RWPE1 (cell line): ENCODE data around the gene RNF214.

ENCODE experiments used
- CTCF ChIA-PET: fragments of 350-600 bp; sonication (Branson Sonifier 250); formaldehyde crosslinking; extraction: SDS; loops from one replicate; lab custom pipeline; 2021; lab: Yijun Ruan, JAX
- POLR2A ChIA-PET: fragments of 400-600 bp; formaldehyde crosslinking; extraction: SDS; loops from one replicate; lab custom pipeline; 2020; ENCODE audit warnings: antibody characterized with exemption; ENCODE audit not compliant: low non-redundant PET; lab: Yijun Ruan, JAX
- DNase-seq: peaks from one replicate; pipeline ENCODE4 v3.0.0; 2012; ENCODE audit warnings: low spot score
- H3K27ac ChIP-seq: fragments of 450-650 bp; 2 replicates; pipeline ENCODE4 v1.5.1; 2017
- CTCF ChIP-seq: fragments of 450-650 bp; conservative IDR thresholded peaks from 2 replicates; pipeline ENCODE4 v1.5.1; 2017; ENCODE audit warnings: low read depth, mild to moderate bottlenecking

Gene RNF214

GRCh38 chr11:117238221-117238620 lies 5.8 kb downstream of the RNF214 start:
- H3K27ac ChIP-seq, result no peak overlapping the region
- TF ChIP-seq CTCF, result no peak
- POLR2A ChIA-PET, result no interaction called here
- CTCF ChIA-PET, result no interaction called here
- DNase-seq, result no peak

- peak; percentile 78 for DNase-seq
These were observed 6.8 kb downstream of the RNF214 start for GRCh38 chr11:117239295-117239694.

GRCh38 chr11:117248341-117248740 lies 15.9 kb downstream of the RNF214 start:
- no peak for DNase-seq
- CTCF ChIA-PET, result no interaction called here
- TF ChIP-seq CTCF, result no peak
- H3K27ac ChIP-seq, result no peak overlapping the region
- POLR2A ChIA-PET, result no interaction called here

More at GRCh38 chr11:117239295-117239694, 6.8 kb downstream of the RNF214 start:
- ChIA-PET POLR2A (no interaction called here), CTCF (interaction anchor here (0.6 to 1.0 kb wide), 3 partner anchors 12 to 36 kb away, joined by 3 read pairs; no protein-coding TSS in a partner anchor)
- no peak for TF ChIP-seq CTCF
- H3K27ac ChIP-seq, result no peak overlapping the region

- no peak overlapping the region for H3K27ac ChIP-seq
- POLR2A ChIA-PET, result no interaction called here
- no peak for DNase-seq
- TF ChIP-seq CTCF, result no peak
- CTCF ChIA-PET, result no interaction called here
These were observed 17.1 kb downstream of the RNF214 start for GRCh38 chr11:117249571-117249970.

GRCh38 chr11:117251506-117251905 lies 19.0 kb downstream of the RNF214 start:
- no peak for TF ChIP-seq CTCF
- POLR2A ChIA-PET, result no interaction called here
- CTCF ChIA-PET, result no interaction called here
- H3K27ac ChIP-seq, result no peak overlapping the region
- DNase-seq, result no peak

- H3K27ac ChIP-seq, result no peak overlapping the region
- DNase-seq, result no peak
- no peak for TF ChIP-seq CTCF
- CTCF ChIA-PET, result interaction anchor here (0.6 to 0.8 kb wide), 2 partner anchors 13 to 16 kb away, joined by 3 read pairs; no protein-coding TSS in a partner anchor
- POLR2A ChIA-PET, result no interaction called here
These were observed 23.5 kb downstream of the RNF214 start for GRCh38 chr11:117255966-117256365.
